GM21360 (cell line): ENCODE measurements around the gene KPNA6.

ENCODE experiments used
- ATAC-seq: cut with Tn5 transposase; IDR thresholded peaks from one replicate; pipeline ENCODE4 v1.9.1; 2021; ENCODE audit warnings: mild to moderate bottlenecking, moderate library complexity; ENCODE audit not compliant: unreplicated experiment

KPNA6 gene

DNA sequence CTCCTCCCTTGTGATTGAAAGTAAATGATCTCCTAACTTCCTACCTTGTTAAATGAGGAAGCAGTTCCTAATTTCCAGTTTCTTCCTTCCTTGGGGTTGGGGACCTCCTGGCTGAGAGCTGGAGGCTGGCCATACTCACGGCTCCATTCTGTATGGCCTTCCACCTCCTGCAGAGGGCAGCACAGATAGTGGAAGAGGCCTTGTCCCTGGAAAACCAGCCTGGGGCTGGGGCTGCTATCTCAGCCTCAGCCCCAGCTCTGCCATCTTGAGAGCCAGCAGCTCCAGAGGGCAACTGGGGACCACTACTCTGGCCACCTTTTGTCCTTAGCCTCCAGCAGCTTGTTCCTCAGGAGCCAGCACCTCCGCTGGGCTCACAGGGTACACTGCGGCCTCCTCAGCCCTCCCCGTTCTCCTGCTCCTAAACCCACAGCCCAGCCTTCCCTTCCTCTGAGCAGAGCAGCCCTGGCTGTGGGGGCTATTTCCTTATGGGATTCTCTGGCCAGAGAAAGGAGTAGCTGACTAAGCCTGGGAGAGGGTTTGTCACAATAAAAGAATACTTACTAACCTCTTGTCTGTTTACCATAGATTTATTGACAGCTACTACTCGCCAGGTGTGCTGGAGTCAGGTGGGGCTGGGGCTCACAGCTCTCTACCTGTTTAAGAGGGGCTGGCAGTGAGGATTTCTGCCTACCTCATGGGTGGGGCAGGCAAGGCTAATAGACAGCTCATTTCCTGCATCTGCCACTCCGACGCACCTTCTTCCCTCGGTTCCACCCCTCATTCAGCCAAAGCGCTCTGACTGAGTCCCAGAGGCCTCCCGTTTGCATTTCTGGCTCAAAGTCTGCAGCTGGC lies 108.0 kb downstream of the KPNA6 start:
- no peak for ATAC-seq

DNA sequence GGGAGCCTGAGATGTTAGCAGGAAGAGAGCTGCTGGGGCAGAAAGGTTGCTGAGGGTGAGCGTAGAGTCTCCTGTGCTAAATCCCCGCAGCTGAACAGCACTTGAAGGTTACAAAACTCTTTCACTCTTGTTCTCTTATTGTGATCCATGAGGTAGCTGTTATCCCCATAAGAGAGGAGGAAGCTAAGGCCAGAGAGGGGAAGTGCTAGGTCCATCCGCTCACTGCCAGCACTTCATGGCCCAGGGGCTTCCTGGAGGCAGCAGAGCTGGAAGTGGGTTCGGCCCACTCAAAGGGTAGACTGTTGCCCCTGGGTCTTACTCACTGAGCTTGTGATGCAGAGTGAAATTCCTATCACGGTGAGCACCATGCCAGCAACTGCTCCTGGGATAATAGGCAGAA lies 108.7 kb downstream of the KPNA6 start:
- ATAC-seq: no peak

GRCh38 chr1:32219022-32219421 lies 111.2 kb downstream of the KPNA6 start:
- ATAC-seq: no peak

DNA sequence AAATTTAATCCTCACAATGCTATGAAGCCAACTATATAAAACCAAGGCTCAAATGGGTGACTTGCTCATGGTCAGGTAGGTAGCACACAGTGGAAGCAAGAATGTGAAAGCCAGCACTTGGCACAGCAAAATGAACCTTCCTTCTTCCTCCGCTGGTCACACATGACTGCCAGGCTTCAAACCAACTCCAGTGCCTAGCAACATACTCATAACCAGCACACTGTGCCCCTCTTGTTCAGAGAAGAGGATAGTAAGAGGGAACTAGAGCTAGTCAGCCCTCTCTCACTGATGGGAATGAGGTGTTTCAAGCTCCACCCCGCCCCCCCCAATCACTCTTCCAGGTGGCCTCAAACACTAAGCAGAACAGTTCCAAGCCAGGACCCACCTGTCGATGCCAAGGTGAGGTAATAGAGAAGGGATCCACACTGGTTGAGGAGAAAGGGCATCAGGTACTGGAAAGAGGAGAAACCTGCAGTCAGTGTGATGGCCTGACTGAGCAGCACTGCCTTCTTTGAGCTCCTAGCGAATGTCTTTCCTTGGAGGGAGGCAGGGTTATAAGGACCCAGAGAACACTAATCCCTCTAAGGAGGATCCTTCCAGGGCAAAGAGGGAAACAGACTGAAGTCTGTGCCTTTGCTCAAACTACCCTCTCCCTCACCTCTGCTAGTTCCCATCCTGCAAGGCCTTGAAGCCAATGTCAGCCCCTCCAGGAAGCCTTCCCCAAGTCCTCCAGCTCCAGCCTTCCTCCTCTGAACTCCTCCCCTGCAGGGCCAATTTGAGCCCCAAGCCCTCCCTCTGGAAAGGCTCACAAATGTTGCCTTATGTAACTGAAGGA lies 113.1 kb downstream of the KPNA6 start:
- ATAC-seq: no peak

DNA sequence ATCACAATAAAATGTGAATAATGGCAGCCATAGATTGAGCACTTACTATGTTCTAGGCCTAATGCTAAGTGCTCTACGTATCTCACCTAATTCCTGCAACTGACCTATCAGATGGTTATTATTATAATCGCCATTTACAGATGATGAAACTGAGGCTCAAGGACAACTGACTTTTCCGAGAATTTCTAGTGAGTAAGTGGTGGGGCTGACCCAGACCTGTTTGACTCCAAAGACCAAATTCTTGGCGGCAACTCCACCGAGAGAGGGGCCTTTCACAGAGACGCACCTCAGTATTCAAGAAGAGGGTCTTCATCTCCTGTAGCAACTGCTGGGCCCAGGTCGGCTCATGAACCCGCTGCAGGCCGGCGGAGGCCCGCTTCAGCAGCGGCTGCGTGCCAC lies 113.7 kb downstream of the KPNA6 start:
- no peak for ATAC-seq

DNA sequence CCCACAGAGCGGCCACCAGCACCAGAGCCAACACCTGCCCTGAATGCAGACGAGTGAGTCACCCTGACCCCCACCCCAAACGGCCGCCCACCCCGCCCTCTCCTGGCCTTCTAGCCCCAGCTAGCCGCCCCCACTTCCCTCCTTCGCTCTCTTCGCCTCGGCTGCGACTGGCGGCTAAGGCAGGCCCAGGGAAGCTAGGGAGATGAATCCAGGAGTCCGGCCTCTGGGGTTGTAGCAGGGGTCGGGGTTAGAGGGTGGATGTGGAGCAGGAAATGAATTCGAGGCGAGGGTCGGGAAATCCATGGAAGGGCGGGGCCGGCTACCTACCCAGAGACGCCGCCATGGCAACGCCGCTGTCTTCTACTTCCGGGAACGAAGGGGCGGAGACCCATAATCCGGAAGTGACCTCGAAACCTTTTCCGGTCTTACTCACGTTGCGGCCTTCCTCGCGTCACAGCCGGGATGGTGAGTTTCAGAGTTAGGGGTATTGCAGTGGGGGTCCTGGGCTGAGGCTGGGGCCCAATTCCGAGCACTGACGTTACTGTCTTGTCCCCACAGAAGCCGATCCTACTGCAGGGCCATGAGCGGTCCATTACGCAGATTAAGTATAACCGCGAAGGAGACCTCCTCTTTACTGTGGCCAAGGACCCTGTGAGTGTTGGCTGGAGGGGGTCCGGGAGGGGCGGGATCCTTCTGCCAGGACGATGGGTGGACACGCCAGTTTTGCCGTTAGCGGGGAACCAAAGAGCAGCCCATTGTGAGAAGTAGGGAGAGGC lies 114.3 kb downstream of the KPNA6 start, which contains the start of the genes EIF3I and TMEM234:
TSS of gene EIF3I (plus strand) at position 428 of the 776 bp plus-strand sequence. CDS start at position 463, 35 bp downstream.
TSS of gene TMEM234 (minus strand) at position 374 of the 776 bp plus-strand sequence. CDS start at position 343, 31 bp downstream.
- ATAC-seq: peak; percentile 89

- ATAC-seq: no peak
Measured at GRCh38 chr1:32223683-32224082, 115.8 kb downstream of the KPNA6 start.

GRCh38 chr1:32224285-32224684 lies 116.4 kb downstream of the KPNA6 start:
- ATAC-seq: no peak
